Vagina (tissue), 2 donors: Measurements from ENCODE around the gene MACROD2.

Experiments used
- CTCF ChIP-seq, 3 experiments: fragments of 450-650 bp in 2 of 3; fragments of 200-600 bp in 1 of 3; sonication (generic) in 1 of 3; IDR thresholded peaks; one replicate each; pipeline ENCODE4 v1.5.1; 2017 to 2019; ENCODE audit warnings: antibody characterized with exemption in 3 of 3, mild to moderate bottlenecking in 2 of 3, moderate library complexity in 2 of 3
- POLR2A ChIP-seq, 2 donors: fragments of 450-650 bp; IDR thresholded peaks; one replicate each; pipeline ENCODE4 v1.6.1; 2017; ENCODE audit warnings: antibody characterized with exemption in 2 of 2, mild to moderate bottlenecking in 2 of 2, moderate library complexity in 2 of 2
- POLR2AphosphoS5 ChIP-seq, 2 donors: sonication (generic); formaldehyde crosslinking; IDR thresholded peaks; one replicate each; pipeline ENCODE4 v1.9.0; 2017; ENCODE audit warnings: antibody characterized with exemption in 2 of 2, mild to moderate bottlenecking in 2 of 2, low read depth in 1 of 2; ENCODE audit not compliant: insufficient read depth in 1 of 2

GRCh38 chr20:14790190-14790589, 794.9 kb downstream of the MACROD2 start:
- no peak for TF ChIP-seq CTCF (IDR thresholded peaks at IDR 0.05)
- TF ChIP-seq POLR2AphosphoS5 (IDR thresholded peaks at IDR 0.05; ENCODE audit: insufficient read depth in 1 of 2, low read depth in 1 of 2), result no peak
- TF ChIP-seq POLR2A (IDR thresholded peaks at IDR 0.05), result no peak
